Panc1 (cell line): ENCODE measurements around the gene RIMKLB. TPM values are rescaled to one million over a fixed set of nuclear protein-coding genes. Genes with fewer than 3 reads are reported as not detected.

Source experiments
- ATAC-seq: fragments of 200-7000 bp; cut with Tn5 transposase; 2 replicates; pipeline ENCODE4 v1.9.1; 2020; ENCODE audit warnings: mild to moderate bottlenecking, moderate library complexity
- BruUV-seq: library from RNA; stranded (reverse); fragments of 400-500 nt; replicated peaks from 2 replicates; lab custom pipeline; 2021; lab: Mats Ljungman, UMichigan
- CTCF ChIA-PET: fragments of 300-600 bp; sonication (Branson Sonifier 250); formaldehyde crosslinking; loops from one replicate; lab custom pipeline; 2022; ENCODE audit warnings: antibody characterized with exemption; lab: Charles Lee
- POLR2A ChIA-PET: fragments of 300-600 bp; sonication (Branson Sonifier 250); formaldehyde crosslinking; loops from one replicate; lab custom pipeline; 2022; ENCODE audit warnings: antibody characterized with exemption; lab: Charles Lee
- DNase-seq: peaks from one replicate; pipeline ENCODE4 v3.0.0-alpha.2; 2010; ENCODE audit warnings: low read depth, low spot score
- H3K27ac ChIP-seq: 2 replicates; pipeline ENCODE4 v1.5.1; 2011; ENCODE audit warnings: mild to moderate bottlenecking, low read length, inconsistent platforms
- H3K27me3 ChIP-seq: fragments of 200-500 bp; sonication (Bioruptor generic); 2 replicates; pipeline ENCODE4 v1.6.0; 2014; ENCODE audit warnings: low read length, inconsistent platforms; ENCODE audit not compliant: control insufficient read depth, insufficient read depth
- H3K36me3 ChIP-seq: fragments of 200-500 bp; sonication (Bioruptor generic); 2 replicates; pipeline ENCODE4 v1.5.1; 2014; ENCODE audit warnings: inconsistent platforms, mild to moderate bottlenecking, low read length, moderate library complexity; ENCODE audit not compliant: control insufficient read depth, insufficient read depth
- H3K4me1 ChIP-seq: 2 replicates; pipeline ENCODE4 v1.5.1; 2011; ENCODE audit warnings: inconsistent platforms, mild to moderate bottlenecking, low read length, moderate library complexity; ENCODE audit not compliant: control insufficient read depth, insufficient read depth
- H3K4me3 ChIP-seq, 2 experiments: 2 replicates each; pipeline ENCODE4 v1.5.1; 2011 to 2012; ENCODE audit warnings: low read depth in 2 of 2, low read length in 2 of 2, mild to moderate bottlenecking in 2 of 2, inconsistent platforms in 1 of 2, moderate library complexity in 1 of 2
- H3K9me3 ChIP-seq: fragments of 200-500 bp; sonication (Bioruptor generic); 2 replicates; pipeline ENCODE4 v1.5.1; 2014; ENCODE audit warnings: low read depth, mild to moderate bottlenecking, inconsistent platforms, low read length, moderate library complexity; ENCODE audit not compliant: control insufficient read depth, insufficient read depth
- POLR2AphosphoS5 ChIP-seq: IDR thresholded peaks from 2 replicates; pipeline ENCODE4 v1.6.1; 2012; ENCODE audit warnings: mild to moderate bottlenecking, low read depth, low read length, moderate library complexity
- SIN3A ChIP-seq: IDR thresholded peaks from 2 replicates; pipeline ENCODE4 v1.6.1; 2012; ENCODE audit warnings: low read depth, mild to moderate bottlenecking, low read length, moderate library complexity, borderline replicate concordance; ENCODE audit not compliant: insufficient read depth
- TCF7L2 ChIP-seq: IDR thresholded peaks from 2 replicates; pipeline ENCODE4 v1.6.1; 2011; ENCODE audit warnings: mild to moderate bottlenecking, low read depth, low read length, inconsistent platforms
- in situ Hi-C: cut with HindIII; loops from 2 replicates; pipeline ENCODE4 v1.10.0; 2016; ENCODE audit warnings: low sequenced_read_pairs, low pct_unique_long_range_greater_than_20kb
- intact Hi-C: fragments of 100-400 bp; cut with micrococcal nuclease; formaldehyde crosslinking; loops from one replicate; pipeline ENCODE4 v1.10.0; 2022; ENCODE audit not compliant: unreplicated experiment
- total RNA-seq: library from RNA; stranded (reverse); gene quantifications from one replicate; pipeline ENCODE4 v1.2.1, GENCODE V29; 2021; ENCODE audit not compliant: unreplicated experiment
- TF ChIP-seq, protein P1 (sequence below): fragments of 450-650 bp; IDR thresholded peaks from 2 replicates; pipeline ENCODE4 v1.5.1; 2017; ENCODE audit warnings: mild to moderate bottlenecking
- TF ChIP-seq, protein P2 (sequence below), 2 experiments: IDR thresholded peaks; 2 replicates each; pipeline ENCODE4 v1.6.1; 2011 to 2012; ENCODE audit warnings: low read depth in 2 of 2, control low read depth in 1 of 2, low read length in 1 of 2, mild to moderate bottlenecking in 1 of 2, moderate library complexity in 1 of 2; ENCODE audit not compliant: insufficient read depth in 1 of 2

RIMKLB gene
- total RNA-seq, 1 experiment from 2014 or later: 17.1 TPM

DNA sequence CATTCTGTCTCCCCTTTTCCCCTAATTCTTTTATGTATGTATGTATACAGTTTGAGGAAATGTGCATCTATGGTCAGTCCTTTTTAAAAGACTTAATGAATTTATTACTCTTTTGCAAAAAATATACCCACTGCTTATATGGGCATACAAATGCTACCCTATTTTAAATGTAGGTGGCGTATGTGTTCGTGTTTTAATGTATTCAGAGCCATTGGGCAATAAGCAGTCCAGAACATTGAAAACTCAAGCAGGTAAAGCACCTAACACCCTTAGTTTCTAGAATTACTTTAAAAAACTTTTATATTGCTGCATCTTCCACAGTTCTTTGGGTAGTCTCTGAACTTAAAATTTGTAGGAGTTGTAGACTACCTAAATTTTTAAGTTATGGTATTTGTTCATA is 82.1 kb downstream of the RIMKLB start:
- in situ Hi-C loops (no loop called here), intact Hi-C loops (loop anchor here (10.0 kb wide), 1 partner anchor 115 kb away; no protein-coding TSS in a partner anchor)
- no peaks in the 10 kb centered on the region; the same call in none of the 2 replicates for H3K36me3 ChIP-seq
- CTCF ChIA-PET: no interaction called here
- POLR2A ChIA-PET: no interaction called here
- no peak overlapping the region for H3K27ac ChIP-seq
- TSS peak; percentile 34 for BruUV-seq
- no peak overlapping the region for H3K4me3 ChIP-seq
- no peaks in the 10 kb centered on the region for H3K4me1 ChIP-seq
- H3K9me3 ChIP-seq: no peaks in the 10 kb centered on the region
- ATAC-seq (no peak), DNase-seq (no peak)
- H3K27me3 ChIP-seq: no peaks in the 10 kb centered on the region
- TF ChIP-seq POLR2AphosphoS5 (no peak), SIN3A (no peak), TCF7L2 (no peak)
- TF ChIP-seq, protein P1, sequence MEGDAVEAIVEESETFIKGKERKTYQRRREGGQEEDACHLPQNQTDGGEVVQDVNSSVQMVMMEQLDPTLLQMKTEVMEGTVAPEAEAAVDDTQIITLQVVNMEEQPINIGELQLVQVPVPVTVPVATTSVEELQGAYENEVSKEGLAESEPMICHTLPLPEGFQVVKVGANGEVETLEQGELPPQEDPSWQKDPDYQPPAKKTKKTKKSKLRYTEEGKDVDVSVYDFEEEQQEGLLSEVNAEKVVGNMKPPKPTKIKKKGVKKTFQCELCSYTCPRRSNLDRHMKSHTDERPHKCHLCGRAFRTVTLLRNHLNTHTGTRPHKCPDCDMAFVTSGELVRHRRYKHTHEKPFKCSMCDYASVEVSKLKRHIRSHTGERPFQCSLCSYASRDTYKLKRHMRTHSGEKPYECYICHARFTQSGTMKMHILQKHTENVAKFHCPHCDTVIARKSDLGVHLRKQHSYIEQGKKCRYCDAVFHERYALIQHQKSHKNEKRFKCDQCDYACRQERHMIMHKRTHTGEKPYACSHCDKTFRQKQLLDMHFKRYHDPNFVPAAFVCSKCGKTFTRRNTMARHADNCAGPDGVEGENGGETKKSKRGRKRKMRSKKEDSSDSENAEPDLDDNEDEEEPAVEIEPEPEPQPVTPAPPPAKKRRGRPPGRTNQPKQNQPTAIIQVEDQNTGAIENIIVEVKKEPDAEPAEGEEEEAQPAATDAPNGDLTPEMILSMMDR: no peak
- TF ChIP-seq, protein P2, sequence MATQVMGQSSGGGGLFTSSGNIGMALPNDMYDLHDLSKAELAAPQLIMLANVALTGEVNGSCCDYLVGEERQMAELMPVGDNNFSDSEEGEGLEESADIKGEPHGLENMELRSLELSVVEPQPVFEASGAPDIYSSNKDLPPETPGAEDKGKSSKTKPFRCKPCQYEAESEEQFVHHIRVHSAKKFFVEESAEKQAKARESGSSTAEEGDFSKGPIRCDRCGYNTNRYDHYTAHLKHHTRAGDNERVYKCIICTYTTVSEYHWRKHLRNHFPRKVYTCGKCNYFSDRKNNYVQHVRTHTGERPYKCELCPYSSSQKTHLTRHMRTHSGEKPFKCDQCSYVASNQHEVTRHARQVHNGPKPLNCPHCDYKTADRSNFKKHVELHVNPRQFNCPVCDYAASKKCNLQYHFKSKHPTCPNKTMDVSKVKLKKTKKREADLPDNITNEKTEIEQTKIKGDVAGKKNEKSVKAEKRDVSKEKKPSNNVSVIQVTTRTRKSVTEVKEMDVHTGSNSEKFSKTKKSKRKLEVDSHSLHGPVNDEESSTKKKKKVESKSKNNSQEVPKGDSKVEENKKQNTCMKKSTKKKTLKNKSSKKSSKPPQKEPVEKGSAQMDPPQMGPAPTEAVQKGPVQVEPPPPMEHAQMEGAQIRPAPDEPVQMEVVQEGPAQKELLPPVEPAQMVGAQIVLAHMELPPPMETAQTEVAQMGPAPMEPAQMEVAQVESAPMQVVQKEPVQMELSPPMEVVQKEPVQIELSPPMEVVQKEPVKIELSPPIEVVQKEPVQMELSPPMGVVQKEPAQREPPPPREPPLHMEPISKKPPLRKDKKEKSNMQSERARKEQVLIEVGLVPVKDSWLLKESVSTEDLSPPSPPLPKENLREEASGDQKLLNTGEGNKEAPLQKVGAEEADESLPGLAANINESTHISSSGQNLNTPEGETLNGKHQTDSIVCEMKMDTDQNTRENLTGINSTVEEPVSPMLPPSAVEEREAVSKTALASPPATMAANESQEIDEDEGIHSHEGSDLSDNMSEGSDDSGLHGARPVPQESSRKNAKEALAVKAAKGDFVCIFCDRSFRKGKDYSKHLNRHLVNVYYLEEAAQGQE (IDR thresholded peaks at IDR 0.05; ENCODE audit: insufficient read depth in 1 of 2, low read depth in 2 of 2, low read length in 1 of 2): no peak

- no peaks in the 10 kb centered on the region for H3K9me3 ChIP-seq
- DNase-seq (peak; percentile 2), ATAC-seq (no peak)
- no peak overlapping the region for H3K27ac ChIP-seq
- CTCF ChIA-PET: no interaction called here
- intact Hi-C loops (loop anchor here (10.0 kb wide), 1 partner anchor 114 kb away; no protein-coding TSS in a partner anchor), in situ Hi-C loops (no loop called here)
- BruUV-seq: no TSS peak
- H3K27me3 ChIP-seq: no peaks in the 10 kb centered on the region
- H3K4me1 ChIP-seq: no peaks in the 10 kb centered on the region
- TF ChIP-seq SIN3A: no peak
- TF ChIP-seq, protein P2 (IDR thresholded peaks at IDR 0.05; ENCODE audit: insufficient read depth in 1 of 2, low read depth in 2 of 2, low read length in 1 of 2): no peak
- TF ChIP-seq, protein P1: peak; percentile 32; the same call in 1 of the 2 replicates
- POLR2A ChIA-PET: no interaction called here
- no peaks in the 10 kb centered on the region; the same call in 1 of the 2 replicates for H3K36me3 ChIP-seq
- H3K4me3 ChIP-seq: no peak overlapping the region
These were observed 82.6 kb downstream of the RIMKLB start for GRCh38 chr12:8780389-8780788.
